PC-3 (cell line): ENCODE results near the gene ZNF180.

ENCODE experiments used
- EZH2 ChIP-seq: fragments of 300-600 bp; sonication (generic); IDR thresholded peaks from one replicate; pipeline ENCODE4 v1.6.1; 2017; ENCODE audit warnings: antibody characterized with exemption, mild to moderate bottlenecking, low read length; ENCODE audit not compliant: unreplicated experiment
- EZH2phosphoT487 ChIP-seq: fragments of 300-600 bp; sonication (generic); IDR thresholded peaks from 2 replicates; pipeline ENCODE4 v1.6.1; 2018; ENCODE audit warnings: mild to moderate bottlenecking, antibody characterized with exemption, low read length, borderline replicate concordance
- TF ChIP-seq, protein P1 (sequence below): fragments of 300-600 bp; sonication (generic); conservative IDR thresholded peaks from 2 replicates; pipeline ENCODE4 v1.5.1; 2017; ENCODE audit warnings: antibody characterized with exemption, low read depth, mild to moderate bottlenecking, low read length

- TF ChIP-seq, protein P1, sequence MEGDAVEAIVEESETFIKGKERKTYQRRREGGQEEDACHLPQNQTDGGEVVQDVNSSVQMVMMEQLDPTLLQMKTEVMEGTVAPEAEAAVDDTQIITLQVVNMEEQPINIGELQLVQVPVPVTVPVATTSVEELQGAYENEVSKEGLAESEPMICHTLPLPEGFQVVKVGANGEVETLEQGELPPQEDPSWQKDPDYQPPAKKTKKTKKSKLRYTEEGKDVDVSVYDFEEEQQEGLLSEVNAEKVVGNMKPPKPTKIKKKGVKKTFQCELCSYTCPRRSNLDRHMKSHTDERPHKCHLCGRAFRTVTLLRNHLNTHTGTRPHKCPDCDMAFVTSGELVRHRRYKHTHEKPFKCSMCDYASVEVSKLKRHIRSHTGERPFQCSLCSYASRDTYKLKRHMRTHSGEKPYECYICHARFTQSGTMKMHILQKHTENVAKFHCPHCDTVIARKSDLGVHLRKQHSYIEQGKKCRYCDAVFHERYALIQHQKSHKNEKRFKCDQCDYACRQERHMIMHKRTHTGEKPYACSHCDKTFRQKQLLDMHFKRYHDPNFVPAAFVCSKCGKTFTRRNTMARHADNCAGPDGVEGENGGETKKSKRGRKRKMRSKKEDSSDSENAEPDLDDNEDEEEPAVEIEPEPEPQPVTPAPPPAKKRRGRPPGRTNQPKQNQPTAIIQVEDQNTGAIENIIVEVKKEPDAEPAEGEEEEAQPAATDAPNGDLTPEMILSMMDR, result no peak
- no peak for TF ChIP-seq EZH2
- no peak for TF ChIP-seq EZH2phosphoT487
These were observed 30.5 kb upstream of the ZNF180 start for GRCh38 chr19:44530777-44531176.
